Hematopoietic multipotent progenitor cell treated with erythropoietin and hydrocortisone succinate and interleukin-3 and kit ligand, for 4 days (in vitro differentiated cells): ENCODE data around the gene PRR7.

ENCODE experiments used
- DNase-seq: peaks from one replicate; pipeline ENCODE4 v3.0.0-alpha.2; 2015

Gene PRR7

DNA sequence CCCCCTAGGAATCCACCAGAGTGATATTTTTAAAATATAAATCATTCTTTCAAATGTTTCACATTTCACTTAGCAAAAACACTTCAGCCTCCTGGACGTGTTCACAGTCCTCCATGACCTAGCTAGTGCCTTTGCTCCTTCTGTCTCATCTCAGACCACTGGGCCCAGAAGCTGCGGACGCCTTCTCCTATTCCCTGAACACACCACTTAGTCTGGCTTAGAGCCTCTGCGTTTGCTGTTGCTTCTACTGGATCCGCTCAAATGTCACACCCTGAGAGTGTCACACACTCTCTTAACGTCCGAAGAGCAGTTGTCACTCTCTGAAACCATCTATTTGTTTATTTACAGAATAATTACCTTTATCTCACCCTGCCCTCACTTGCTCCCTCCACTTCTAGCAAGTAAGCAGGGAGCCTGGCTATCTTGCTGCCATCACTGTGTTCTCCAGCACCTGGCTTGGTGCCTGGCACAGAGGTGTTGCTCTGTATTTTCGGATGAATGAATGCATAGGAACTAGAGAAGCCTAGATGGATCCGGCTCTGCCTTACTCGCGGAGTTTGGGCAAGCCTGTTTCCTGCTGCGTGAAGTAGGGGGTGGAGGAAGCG is 21.3 kb upstream of the PRR7 start:
- no peak for DNase-seq

DNA sequence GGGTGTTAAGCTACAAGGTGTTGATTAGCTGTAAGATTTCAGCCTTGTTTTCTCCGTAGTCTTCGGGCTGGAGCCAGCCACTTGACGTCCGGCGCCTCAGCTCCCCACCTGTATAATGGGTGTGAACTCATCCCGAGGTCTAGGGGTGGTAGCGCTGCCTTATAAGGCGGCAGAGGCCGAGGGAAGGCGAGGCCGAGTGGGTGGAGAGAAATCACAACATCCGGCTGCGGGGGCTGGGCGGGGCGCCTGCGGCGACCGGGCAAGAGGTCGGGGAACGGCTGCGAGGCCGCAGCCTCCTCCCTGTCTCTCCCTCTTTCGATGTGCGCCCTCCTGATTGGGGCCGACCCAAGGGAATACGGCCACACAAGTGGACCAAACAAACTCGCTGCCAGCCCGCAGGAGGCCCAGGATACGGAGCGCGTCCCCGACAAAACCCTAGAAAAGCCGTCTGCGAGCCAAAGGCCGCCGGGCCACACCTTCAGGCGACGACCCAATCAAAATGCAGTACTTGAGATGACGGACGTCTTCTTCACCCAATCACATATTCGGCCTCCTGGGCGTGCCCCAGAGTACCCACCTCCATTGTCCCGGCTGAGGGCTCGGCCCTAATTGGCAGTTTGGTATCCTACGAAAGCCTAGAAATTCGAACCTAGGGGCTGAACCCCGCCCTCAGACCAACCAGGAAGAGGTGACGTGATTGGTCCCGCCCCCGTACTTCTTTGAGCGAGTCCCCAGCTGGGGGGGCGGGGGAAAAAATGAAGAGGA is 20.6 kb upstream of the PRR7 start:
- peak; percentile 100 for DNase-seq

DNA sequence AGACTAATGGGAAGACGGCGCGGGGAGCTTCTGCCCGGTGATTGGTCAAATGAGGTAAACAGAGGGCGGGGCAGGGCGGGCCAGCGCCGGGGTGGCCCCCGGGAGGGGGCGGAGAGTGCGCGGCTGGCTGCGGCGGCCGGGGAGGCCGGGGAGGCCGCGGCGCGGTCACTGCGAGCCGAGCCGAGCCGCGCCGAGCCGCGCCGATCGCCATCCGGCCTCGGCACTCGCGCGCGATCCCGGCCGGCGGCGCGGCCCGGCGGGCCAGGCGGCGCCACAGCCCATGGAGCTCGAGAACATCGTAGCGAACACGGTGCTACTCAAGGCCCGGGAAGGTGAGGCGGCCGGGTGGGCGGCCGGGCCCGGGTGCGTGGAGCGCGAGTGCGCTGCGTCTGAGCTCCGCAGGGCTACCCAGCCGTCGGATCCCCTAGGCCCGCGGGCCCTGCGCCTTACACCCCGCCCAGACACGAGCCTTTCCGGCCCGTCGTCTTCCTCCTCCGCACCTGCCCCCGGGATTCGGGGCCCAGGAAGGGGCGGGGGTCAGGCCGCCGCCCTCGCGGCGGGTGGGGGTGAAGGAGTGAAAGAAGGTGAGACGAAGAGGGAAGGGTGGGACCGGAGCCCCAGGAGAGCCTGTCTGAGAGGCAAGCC is 19.9 kb upstream of the PRR7 start, which contains the start of gene GRK6:
Gene GRK6, plus strand, starts transcription at position 111 of the 645 bp plus-strand sequence. Its CDS starts 170 bp downstream, at position 281.
- DNase-seq, result peak; percentile 73

DNA sequence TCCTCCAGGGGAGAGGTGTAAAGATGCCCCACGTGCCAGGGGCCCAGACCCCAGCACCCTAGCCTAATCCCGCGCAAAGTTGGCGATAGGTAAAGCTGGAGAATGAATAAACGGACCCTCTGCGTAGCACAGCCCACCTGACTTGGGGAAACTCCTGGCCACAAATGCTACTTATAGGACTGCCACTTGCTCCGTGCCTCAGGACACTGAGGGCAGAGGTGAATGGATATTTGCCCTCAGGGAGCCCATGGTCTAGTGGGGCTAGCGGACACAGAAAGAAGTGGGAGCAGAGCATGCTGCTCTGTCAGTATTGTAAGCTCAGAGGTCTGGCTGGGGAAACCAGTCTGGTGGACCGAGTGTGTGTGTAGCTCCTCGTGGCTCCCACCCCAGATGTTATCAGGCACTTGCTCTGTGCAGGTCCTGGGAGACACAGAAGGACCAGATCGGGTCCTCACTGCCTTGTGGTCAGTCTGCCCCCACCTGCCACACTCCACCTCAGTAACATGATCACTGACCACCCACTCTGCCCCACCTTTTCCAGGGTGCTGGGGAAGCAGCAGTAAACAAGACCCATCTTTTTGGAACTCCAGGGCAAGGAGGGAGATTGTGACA is 19.3 kb upstream of the PRR7 start:
- DNase-seq, result peak; percentile 84

DNA sequence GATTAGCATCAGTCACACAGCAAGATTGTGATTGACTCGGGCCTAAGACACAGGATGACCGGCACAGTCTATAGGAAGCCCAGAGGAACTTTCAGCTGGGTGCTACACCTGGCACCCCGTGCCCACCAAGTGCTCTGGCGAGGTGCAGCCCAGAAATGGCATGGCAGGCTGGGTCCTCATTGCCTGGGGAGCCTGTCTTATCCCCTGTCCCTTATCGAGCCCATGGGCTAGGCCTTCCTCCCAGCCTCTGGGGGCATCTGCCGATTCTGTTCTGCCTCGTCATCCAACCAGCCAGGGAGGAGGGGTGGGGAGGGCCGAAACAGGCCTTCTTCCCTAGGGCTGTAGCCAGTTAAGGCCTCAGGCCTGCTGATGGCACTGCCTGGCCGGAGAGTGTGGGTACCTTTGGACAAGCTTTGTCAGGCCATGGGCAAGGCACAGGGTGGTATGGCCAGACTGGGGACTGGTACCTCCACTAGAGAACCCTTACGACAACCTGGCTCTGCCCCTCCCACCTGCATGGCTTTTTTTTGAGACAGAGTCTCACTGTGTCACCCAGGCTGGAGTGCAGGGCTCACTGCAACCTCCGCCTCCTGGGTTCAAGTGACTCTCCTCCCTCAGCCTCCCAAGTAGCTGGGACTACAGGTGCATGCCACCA is 18.6 kb upstream of the PRR7 start:
- peak; percentile 93 for DNase-seq

DNA sequence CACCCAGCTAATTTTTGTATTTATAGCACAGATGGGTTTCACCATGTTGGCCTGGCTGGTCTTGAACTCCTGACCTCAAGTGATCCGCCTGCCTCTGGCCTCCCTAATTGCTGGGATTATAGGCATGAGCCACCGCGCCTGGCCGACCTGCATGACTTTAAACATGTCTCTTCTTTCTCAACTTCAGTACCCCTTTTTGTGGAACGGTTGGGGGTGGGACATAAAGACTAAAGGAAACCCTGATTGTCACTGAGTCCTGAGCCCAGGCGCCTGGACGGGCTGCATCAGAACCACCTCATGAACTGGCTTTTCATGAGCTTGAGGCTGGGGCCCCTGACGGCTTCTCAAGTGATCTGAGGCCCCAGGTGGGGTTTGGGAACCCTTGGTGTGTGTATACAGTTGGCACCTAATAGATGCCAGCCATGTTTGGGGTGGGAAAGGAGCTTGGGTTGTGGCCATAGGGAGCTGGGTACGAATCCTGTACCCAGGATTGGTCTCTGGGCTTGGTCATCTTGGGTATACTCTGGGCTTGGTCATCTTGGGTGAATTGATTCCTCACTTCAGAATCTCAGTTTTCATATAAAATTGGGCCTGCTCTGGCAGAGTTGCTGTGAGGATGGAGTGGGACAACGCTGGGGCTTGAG is 17.9 kb upstream of the PRR7 start:
- no peak for DNase-seq

DNA sequence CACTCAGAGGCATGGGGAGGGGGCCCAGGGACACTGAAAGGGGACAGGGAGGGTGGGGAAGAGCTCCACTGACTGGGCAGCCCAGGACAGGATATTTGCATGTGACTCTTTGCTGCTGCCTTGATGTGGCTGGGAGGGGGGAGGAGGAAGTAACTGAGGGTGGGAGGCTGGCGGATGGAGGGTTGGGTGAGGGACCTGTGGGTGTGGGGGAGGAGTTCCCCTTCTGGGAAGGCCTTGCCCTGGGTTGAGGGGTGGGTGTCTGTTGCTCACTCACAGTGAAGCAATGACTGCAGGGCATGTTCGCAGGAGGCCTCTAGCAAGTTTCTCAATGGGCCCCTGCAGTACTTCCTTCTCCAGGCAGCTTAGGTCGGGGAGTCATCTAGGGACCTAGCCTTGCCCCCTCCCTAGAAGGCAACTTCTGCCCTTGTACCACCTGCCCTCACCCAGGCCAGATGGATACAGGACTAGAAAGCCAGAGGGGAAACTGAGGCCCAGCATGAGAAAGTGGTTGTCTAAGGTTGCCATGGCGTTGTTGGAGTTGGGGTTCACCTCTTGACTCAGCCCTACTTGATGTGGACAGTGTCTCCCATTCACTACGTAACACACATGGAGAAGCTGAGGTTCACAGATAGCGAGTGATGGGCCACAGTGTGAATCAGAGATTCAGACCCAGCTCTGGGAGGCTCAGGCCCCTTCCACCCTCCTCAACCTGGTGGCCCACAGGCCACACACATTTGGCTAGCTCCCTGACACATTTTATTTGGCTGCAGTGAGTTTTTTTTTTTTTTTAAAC is 17.2 kb upstream of the PRR7 start:
- DNase-seq, result peak; percentile 93

DNA sequence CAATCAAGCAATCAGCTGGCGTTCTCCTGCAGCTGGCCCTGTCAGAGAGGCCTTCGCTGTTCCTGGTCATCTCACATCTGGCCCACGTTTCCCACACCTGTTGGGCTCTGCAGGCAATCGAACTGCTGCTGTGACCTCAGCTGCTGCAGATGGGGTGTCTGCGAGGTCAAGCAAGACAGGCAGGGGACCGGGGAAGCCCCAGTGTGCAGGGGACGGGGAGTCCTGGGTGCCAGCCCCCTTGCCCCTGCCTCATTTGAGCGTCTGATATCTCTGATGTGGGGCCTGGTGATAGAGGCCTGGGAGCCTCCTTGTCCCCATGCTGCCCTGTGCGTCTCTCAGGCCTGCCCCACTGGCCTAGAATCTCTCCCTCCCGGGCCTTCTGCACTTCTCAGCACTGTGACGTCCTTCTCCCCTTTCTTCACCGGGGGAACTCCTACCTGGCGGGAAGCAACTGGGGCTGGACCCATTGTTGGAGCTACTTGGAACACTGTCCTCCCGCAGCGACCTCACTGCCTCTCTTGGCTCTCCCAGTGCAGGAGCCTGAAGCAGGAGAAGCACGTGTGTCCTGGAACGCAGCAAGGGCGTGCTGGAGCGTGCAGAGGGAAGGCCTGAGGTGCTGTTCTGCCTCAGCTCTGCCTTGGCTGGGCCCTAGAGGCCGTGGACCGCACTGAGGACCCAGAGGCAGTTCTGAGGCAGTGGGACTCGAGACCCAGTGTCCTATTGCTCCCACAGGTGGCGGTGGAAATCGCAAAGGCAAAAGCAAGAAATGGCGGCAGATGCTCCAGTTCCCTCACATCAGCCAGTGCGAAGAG is 16.3 kb upstream of the PRR7 start:
- DNase-seq, result no peak

DNA sequence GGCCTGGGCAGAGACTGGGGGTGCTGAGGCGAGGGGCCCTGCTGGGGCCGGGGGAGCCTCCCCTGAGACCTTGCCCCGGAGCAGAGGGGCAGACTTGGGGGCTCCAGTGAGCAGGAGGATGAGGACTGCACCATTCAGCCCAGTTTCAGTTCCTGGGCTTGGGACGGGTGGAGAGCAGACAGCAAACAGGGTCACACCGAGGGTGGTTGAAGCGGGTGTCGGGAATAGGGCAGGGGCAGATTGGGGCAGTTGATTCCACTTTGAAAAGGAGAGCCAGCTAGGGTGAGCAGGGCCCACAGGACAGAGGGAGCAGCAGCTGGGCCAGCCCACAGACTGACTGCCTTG is 15.7 kb upstream of the PRR7 start:
- DNase-seq, result no peak

DNA sequence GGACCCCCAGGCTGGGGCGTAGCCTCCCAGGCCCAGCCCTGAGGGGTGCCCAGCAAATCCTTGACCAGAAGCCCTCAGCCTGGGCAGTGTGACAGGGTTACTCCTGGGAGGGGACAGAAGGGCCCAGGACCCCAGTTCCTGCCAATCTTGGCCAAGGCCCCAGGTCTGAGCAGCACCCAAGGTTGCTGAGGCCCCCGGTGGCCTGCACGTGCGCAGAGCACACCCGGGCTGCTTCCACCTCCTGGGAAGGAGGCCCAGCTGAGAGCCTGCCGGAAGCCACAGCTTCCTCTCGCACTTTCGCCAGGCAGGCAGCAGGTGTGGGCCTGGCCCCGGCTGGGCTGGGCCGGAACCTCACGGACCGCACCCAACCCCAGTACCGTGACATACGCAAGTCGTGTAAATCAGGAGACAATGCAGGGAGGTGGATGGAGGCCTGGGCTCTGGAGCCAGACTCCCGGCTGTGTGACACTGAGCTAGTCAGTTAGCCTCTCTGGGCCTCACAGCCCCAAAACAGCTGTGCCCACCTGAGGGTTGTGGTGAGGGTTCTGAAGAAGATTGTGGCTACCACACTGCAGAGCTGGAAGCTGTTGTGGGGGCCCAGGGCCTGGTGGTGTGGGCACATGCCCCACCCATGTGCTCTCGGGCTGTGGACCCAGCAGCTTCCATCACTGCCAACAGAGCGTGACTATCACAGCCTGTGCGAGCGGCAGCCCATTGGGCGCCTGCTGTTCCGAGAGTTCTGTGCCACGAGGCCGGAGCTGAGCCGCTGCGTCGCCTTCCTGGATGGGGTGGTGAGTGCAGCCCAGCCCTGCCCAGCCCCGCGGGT is 15.1 kb upstream of the PRR7 start:
- peak; percentile 76 for DNase-seq

DNA sequence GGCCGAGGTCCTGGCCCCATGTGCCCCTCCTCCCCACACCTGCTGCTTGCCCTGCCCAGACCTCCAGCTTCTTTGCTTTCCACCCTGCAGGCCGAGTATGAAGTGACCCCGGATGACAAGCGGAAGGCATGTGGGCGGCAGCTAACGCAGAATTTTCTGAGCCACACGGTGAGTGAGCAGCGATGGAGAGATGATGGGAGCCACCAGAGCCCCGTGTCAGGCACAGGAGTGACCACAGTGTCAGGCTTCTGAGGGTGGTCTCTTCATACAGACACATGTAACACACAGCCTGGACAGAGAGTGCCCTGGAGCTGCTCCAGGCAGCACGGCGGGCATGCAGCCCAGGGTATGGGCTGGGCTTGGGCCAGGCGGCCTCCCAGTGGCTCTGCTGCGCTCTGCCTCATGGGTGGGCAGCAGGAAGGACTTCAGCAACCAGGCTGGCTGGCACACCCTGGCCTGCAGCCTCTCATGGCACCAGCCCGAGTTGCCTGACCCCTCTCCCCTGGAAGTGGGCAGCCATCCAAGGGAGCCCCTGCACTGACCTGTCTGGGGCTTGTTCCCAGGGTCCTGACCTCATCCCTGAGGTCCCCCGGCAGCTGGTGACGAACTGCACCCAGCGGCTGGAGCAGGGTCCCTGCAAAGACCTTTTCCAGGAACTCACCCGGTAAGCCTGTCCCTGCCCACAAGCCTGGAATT is 14.3 kb upstream of the PRR7 start:
- no peak for DNase-seq

DNA sequence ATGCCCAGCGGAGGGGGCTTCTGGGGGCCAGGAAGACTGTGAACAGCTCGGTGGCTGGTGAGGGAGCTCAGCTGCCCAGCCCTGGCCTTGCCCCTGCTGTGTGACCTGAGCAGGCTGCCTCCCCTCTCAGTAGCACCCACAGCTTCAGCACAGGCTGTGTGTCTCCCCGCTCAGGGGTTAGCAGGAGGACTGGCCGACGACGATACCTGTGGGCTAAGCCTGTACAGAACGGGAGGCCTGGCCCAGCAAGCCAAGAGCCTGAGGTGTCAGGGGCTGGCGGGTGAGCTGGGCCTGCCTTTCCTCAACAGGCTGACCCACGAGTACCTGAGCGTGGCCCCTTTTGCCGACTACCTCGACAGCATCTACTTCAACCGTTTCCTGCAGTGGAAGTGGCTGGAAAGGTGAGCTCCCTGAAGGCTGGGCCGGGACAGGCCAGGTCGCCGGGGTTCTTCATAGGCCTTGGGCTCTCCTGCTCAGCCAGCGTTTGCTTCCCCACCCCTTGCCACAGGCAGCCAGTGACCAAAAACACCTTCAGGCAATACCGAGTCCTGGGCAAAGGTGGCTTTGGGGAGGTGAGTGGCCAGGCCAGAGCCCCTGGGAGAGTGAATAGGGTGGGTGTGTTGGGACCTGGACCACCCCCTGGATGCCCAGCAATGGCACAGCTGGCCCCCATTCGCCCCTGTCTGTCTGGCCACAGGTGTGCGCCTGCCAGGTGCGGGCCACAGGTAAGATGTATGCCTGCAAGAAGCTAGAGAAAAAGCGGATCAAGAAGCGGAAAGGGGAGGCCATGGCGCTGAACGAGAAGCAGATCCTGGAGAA is 13.6 kb upstream of the PRR7 start:
- no peak for DNase-seq

DNA sequence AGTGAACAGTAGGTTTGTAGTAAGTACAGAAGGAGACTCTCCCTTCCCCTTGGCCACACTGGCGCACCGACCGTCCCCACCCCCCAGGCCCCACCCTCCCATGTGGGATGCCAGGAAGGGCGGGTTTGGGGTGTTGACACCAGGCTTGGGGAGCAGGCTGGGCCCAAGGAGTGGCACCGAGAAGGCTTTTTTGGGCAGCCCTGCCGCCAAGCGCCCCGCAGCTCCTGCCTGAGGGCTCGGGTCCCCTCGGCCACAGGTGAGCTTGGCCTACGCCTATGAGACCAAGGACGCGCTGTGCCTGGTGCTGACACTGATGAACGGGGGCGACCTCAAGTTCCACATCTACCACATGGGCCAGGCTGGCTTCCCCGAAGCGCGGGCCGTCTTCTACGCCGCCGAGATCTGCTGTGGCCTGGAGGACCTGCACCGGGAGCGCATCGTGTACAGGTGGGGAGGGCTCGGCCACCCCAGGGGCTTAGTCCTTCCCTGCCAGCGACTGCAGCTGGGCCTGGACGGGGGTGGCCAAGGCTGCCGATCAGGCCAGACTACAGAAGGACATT is 12.9 kb upstream of the PRR7 start:
- no peak for DNase-seq

DNA sequence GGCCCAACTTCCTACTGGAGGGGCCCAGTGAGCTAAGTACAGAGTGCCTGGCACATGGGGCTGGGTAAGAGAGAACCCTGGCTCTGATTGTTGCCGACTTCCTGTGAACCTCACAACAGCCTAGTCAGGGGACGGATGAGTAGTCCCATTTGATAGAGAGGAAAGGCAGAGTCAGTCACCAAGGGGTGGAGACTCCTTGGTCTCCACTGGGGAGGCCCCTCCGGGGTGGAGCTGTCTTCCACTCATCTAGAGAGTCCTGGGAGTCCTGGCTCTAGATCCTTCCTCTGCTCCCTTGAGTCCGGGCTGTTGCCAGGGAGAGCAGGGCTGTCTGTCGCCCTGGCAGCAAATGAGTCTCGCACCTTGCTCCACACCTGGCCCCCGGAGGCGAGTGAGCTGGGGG is 12.2 kb upstream of the PRR7 start:
- no peak for DNase-seq

DNA sequence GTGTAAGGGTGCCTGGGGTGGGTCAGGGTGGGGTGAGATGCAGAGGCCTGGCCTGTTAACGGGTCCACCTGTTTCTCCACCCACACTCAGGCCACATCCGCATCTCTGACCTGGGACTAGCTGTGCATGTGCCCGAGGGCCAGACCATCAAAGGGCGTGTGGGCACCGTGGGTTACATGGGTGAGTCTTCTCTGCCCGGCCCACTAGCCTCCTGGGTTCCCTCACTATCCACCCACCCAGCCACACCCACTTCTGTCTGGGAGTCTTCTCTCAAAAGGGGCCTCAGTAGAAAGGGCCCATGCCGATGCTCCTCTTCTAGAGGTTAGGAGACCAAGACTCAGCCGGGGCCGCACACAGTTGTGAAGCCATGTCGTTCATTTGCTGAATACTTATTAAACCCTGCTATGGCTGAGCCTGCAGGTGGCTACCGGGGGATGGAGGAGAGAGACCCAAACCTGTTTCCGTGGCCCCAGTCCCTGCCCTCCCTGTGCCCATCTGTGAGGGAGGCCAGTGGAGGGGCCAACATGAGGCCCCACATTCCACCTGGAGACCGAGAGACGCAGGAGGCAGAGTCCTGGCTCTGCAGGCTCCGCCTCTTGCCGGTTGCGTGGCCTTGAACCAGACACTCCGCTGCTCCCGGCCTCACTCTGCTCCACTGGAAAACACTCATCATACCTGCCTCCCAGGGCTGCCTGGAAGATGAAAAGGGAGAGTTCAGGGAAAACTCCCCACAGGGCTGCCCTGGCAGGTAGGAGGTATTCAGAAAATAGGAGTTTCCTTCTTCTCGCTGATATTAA is 11.5 kb upstream of the PRR7 start:
- DNase-seq, result no peak

DNA sequence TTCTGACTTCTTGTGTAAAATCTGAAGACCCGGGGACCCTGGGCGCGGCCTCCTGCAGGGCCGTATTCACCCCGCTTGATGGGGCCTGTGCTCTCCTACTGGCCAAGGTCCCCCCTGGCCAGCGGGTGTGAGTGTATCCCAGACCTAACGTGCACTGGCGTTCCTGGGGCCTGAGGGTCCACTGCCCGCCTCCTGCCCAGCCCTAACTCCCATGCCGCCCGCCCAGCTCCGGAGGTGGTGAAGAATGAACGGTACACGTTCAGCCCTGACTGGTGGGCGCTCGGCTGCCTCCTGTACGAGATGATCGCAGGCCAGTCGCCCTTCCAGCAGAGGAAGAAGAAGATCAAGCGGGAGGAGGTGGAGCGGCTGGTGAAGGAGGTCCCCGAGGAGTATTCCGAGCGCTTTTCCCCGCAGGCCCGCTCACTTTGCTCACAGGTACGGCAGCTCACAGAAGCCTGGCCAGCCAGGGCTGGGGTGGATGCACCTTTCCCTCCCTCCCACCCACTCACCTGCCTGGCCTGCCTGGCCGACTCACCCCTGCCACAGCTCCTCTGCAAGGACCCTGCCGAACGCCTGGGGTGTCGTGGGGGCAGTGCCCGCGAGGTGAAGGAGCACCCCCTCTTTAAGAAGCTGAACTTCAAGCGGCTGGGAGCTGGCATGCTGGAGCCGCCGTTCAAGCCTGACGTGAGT is 10.6 kb upstream of the PRR7 start:
- DNase-seq, result no peak

DNA sequence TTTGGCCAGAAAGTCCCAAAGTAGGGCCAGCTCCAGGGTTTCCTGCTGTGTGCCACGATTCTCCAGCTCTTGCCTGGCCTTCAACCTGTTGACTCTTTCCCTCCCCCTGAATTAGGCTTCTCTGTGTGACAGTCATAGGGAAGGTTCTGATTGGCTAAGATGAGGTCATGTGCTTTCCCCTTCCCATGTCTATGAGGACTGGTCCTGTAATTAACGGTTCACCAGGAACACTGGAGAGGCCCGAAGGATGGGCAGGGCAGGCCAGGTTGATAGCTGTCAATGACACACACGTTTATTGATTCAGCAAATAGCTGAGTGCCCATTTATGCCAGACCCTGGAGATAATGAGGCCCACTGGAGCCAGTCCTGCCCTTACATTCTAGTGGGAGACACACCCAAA is 9.0 kb upstream of the PRR7 start:
- no peak for DNase-seq
